ENCODE data around the gene RNF13.

DNA sequence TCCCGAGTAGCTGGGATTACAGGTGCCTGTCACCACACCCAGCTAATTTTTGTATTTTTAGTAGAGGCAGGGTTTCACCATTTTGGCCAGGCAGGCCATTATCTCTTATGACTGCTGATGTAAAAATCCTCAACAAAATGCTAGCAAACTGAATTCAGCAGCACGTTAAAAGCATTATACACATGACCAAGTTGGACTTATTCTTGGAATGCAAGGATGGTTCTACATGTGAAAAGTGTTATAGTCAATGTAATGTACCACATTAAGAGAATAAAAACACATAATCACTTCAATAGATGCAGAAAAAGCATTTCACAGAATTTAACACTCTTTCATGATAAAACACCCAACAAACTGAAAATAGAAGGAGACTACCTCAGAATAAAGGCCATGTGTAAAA, 20.2 kb downstream of the RNF13 start:
- TF ChIP-seq, protein P1, sequence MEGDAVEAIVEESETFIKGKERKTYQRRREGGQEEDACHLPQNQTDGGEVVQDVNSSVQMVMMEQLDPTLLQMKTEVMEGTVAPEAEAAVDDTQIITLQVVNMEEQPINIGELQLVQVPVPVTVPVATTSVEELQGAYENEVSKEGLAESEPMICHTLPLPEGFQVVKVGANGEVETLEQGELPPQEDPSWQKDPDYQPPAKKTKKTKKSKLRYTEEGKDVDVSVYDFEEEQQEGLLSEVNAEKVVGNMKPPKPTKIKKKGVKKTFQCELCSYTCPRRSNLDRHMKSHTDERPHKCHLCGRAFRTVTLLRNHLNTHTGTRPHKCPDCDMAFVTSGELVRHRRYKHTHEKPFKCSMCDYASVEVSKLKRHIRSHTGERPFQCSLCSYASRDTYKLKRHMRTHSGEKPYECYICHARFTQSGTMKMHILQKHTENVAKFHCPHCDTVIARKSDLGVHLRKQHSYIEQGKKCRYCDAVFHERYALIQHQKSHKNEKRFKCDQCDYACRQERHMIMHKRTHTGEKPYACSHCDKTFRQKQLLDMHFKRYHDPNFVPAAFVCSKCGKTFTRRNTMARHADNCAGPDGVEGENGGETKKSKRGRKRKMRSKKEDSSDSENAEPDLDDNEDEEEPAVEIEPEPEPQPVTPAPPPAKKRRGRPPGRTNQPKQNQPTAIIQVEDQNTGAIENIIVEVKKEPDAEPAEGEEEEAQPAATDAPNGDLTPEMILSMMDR (IDR thresholded peaks at IDR 0.05) = no peak
- TF ChIP-seq POLR2A (IDR thresholded peaks at IDR 0.05) = no peak
- TF ChIP-seq EP300 (IDR thresholded peaks at IDR 0.05) = no peak
